IPS-NIHi11 (cell line): ENCODE measurements around the gene ZNF169.
"Not testable (repeated sequence)": the region's sequence is repeated elsewhere in the genome, so short reads cannot be mapped to it uniquely, and the experiment has no call there.

ENCODE experiments used
- DNase-seq: peaks from one replicate; pipeline ENCODE4 v3.0.0; 2012; ENCODE audit warnings: mixed read lengths, low spot score

The ZNF169 gene

DNA sequence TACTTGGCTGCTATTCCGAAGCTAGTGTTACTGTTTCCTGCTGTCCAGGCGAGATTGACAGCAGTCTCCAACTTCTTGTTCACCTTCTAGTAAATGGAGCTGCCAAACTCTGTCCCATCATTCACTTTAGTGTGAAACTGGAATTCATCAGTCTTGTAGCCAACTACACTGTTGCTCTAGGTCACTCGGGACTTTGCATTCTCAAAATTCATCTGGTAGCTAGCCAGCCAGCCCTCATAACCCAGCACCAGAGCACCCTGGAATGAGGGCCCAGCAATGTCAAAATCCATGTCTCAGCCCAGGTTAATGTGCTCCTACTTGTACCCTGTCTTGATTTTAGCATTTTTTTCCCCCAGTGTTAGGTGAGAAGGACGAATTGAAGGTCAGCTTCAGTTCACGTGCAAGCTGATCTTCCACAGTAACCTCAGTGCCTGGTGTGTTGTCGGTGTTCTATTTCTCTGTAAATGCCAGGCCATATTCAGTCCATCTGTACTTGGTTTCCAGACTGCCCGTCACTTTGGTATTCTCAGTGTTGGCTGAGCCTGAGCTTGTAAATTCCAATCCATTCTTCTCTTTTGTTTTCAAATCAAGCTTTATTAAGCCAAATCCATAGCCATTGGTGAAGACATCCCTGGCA lies 28.9 kb downstream of the ZNF169 start:
- DNase-seq: no peak

DNA sequence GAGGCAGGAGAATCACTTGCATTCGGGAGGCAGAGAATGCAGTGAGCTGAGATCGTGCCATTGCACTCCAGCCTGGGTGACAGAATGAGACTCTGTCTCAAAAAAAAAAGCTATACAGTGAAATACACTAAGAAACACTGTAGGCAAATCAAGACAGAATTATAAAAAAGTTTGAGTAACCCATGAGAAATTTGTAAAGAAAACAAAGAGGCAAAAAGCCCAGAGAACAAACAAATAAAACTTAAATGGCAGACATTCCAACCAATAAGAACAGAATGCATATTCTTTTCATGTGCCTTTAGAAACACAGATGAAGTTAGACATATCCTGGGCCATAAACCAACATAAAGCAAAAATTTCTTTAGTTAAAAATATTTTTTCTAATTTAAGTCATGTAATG lies 30.6 kb downstream of the ZNF169 start:
- DNase-seq: no peak

DNA sequence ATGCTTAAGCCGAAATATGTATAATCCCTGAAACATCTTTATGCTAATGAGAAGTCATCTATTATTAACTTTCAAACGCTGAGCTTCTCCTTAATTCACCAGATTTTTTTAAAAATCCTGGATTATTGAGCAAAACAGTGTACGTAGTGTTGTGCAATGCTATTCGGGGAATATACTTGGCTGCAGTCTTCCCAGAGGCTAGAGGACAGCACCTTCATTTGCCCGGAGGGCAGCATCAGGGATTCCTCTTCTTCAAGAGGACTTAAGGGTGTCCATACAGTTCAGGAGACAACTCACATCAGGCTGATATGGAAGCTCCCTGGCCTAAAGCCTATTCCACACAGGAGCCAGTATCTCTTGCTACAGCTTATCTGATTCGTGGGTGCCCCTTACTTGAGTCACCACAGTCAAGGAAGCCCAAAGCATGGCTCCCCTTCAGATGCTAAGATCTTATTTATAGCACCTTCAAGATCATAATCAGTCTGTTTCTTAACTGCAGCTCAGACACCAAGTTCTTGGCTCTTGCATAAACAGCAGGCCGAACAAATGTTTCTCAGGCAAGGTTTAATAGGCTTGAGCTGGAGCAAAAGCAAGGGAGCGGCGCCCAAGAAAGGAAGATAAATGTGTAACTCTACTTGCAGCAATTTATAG lies 40.0 kb downstream of the ZNF169 start:
- no peak for DNase-seq

DNA sequence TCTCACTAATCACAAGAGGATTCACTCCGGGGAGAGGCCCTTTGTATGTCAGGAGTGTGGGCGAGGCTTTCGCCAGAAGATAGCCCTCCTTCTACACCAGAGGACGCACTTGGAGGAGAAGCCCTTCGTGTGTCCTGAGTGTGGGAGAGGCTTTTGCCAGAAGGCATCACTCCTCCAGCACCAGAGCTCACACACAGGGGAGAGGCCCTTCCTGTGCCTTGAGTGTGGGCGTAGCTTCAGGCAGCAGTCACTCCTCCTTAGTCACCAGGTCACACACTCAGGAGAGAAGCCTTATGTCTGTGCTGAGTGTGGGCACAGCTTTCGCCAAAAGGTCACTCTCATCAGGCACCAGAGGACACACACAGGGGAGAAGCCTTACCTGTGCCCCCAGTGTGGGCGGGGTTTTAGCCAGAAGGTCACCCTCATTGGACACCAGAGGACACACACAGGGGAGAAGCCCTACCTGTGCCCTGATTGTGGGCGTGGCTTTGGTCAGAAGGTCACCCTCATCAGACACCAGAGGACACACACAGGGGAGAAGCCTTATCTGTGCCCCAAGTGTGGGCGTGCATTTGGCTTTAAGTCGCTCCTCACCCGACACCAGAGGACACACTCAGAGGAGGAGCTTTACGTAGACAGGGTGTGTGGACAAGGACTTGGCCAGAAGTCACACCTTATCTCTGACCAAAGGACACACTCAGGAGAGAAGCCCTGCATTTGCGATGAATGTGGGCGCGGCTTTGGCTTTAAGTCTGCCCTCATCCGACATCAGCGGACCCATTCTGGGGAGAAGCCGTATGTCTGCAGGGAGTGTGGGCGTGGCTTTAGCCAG lies 41.6 kb downstream of the ZNF169 start:
- no peak for DNase-seq

DNA sequence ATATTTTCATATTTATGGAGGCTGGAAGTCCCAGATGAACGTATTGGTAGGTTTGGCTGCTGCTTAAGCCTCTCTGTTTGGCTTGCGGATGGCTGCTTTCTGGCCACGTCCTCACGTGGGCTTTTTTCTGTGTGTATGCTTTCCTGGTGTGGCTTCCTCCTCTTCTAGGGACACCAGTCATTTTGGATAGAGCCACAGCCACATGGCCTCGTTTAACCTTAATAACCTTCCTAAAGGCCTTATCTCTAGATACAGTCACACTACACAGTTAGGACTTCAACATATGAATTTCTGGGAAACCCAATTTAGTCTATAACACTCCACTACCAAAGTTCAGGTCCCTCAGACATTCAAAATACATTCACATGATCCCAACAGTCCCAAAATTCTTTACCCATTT lies 42.5 kb downstream of the ZNF169 start:
- DNase-seq: no peak

DNA sequence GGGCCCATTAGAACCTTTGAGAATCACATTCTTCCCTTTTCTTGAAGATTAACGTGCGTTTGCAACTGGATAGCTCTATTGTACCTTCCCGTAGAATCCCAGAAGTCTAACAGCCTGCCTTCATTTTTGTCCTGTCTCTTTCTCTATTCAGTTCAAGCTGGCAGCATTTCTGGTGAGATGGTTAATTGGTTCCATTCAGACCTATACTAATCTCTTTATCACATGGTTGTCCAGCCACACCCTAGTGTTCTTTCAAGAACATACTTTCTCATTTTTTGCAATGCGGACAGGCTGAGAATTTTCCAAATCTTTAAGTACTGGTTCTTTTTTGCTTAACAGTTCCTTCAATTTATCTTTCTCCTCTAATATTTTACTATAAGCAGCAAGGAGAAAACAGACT lies 43.3 kb downstream of the ZNF169 start:
- DNase-seq: no peak

DNA sequence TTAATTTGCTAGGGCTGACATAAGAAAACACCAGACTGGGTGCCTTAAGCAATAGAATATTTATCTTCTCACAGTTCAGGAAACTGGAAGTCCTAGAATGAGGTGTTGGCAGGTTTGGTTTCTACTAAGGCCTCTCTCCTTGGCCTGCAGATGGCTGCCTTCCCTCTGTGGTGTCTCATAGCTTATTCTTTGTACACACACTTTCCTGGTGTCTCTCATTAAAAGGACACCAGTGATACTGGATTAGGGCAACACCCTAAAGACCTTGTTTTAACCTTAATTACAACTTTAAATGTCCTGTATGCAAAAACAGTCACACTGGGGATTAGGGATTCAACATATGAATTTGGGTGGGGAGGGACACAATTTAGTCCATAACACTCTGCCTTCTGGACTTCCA lies 44.2 kb downstream of the ZNF169 start:
- no peak for DNase-seq

DNA sequence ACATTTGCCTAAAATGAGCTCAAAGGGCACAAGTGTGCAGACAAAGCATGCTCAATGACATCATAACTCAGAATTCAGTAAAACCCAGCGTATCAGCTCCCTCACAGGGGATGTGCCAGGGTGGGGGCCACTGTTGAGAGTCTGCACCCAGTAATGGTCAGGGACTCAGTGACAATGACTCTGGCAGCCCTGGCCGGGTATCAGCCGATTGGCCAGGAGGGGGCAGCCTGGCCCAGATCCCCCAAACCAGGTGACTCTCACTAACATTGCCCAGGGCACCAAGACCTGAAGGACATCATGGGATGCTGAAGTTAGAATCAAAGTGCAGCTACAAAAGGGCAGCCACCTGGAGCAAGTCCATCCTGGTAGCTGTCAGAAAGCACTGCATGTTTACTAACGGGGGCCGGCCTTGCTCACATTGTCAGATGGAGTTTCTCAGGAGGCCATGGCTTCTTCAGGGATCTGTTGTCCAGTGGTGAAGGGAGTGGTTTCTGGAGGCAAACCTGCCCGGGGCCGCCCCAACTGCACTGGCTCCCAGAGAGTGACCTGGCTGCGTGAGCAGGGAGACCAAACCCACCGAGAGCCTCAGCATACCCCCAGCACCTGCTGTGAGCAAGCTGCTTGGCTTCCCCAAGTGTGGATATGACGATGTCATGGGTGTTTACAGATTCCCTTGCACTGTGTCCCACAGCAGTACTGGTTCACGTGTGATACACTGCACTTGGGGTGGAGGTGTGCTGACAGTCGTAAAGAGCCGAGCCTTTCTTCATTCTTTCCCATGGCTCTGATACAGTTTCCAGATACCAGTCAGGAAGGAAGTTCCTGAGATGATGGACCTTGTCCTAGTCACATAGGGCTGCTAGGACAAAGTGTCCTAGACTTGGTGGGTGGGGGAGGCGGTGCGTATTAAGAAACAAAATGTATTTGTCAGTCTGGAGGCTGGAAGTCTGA lies 56.2 kb downstream of the ZNF169 start:
- DNase-seq: not testable (repeated sequence)

DNA sequence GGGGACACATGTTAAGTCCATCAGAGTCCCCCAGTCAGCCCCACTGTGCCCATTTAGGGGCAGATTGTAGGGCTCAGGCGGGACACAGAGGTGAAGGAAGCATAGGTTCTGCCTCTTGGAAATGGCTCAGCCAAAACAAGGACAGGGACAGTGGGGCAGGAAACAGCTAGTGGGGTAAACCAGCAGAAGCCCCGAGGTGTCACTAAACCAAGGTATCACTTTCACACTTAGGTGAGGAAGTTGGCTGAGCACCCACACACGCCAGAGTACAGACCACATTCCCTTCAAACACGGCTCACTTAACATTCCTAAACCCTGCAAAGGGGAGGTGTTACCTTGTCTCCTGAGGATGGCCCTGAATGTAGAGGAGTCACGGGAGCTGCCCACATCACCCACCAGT lies 57.1 kb downstream of the ZNF169 start:
- DNase-seq: not testable (repeated sequence)

DNA sequence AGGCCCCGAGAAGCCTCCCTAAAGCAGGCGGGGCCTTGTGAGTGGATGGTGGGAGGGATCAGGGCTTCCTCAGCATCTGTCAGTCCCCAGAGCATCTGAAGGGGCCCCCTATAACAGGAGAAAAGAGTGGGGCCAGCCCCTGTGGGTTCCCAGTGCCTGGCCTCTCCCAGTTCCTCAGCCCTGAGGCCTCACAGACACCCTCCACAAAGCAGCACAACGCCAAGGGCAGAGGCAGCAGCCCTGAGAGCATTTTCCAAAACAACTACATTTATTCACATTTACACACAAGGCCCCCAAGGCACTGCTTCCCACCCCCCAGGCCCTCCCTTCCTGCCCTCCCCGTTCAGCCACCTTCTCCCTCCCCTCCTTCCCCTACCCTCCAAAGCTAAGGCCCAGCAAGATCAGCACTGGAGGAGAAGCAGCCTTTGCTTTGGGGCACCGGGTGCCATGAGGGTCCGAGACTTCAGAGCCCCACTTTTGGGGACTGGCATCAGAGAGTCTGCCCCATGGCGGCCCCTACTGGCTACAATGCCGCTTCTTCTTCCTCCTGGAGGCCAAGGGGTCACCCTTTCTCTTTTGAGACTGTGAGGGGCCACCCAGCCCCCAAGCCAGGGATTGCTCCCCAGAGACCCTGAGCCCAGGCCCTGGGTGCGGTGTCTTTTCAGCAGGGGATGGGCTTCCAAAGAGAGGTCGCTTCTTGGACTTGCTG lies 59.0 kb downstream of the ZNF169 start:
- DNase-seq: not testable (repeated sequence)

DNA sequence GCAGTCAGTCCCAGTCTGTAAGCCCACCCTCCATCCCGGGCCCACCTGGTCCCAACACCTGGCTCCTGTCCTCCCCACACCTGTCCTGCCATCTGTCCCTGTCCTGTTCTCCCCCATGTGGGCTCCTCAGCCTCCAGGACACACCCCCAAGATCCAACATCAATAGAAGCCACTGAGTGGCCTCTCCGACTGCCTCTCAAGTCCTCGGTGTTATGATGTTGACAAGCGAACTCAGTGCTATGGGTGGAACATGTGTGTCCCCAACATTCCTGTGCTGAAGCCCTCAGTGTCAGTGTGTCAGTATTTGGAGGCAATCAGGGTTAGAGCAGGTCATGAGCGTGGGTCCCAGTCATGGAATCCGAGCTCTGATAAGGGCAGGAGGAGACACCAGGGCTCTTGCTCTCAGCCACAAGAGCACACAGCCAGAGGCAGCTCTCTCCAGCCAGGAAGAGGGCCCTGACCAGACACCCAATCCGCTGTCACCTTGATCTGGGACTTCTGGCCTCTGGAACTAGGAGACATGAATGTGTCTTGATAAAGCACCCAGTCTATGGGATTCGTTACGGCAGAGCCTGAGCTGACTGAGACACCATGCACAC lies 63.3 kb downstream of the ZNF169 start:
- not testable (repeated sequence) for DNase-seq

DNA sequence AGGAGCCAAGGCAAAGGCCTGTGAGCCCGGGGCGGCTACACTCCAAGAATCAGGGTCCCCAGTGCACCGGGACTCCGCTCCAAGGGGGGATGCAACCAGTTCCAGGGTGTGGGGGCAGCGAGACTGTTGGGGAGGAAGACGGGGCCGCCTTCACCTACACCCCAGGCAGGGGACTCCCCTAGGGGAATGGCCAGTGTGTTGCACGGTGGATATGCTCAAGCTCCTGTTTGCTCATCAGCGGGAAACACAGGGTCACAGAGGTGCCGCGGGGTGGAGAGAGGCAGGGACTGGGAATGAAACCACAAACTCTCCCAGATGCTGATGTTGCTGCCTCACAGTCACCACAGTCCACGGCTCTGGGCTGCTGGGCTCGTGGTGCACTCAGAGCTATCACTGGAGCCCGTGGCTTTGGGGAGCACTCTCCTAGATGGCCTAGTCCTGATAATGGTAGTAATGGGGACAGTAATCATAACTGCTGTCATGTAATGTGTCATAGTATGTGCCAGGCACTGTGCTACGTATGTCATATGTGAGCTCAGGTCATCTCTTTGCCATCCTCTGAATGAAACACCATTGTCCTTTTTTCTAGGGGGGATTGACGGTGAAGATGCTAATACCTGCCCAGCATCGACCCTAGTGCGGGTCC lies 64.2 kb downstream of the ZNF169 start:
- not testable (repeated sequence) for DNase-seq

DNA sequence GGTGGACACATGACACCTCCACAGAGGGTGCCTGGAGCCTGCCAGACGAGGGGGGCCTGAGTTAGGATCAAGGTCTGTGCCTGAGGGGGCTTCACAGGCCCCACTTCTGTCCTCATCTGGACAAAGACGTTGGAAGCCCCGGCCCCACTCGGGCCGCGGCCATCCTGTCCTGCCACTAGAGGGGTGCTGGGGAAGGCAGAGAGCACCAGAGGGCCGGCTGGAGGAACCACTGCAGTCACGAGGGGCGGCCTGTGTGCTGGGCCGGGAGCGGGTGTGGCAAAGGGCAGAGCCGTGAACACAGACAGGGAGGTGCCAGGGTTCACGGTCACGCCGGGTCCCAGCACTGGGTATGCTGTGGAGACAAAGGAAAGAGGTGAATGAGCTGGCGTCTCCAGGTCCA lies 66.5 kb downstream of the ZNF169 start:
- DNase-seq: not testable (repeated sequence)

DNA sequence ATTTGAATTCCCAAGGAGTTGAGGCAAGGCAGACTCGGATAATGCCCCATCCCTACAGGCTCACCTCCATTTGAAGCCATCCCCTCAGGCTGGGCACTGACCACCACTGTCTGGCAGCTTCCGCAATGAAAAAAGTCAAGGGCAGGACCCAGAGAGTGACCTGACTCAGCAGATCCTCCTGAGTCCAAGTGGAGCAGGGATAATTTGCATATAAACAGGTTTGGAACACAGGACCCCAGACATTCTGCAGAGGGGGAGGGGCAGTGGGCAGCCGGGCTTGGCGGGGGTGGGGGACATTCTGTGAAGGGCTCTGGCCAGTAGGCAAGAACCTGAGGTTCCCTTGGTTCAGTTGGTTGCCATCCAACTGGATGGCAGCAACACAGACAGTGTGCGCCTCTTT lies 69.4 kb downstream of the ZNF169 start, which contains the start of gene NUTM2F:
Gene NUTM2F, minus strand, starts transcription at position 101 of the 400 bp plus-strand sequence. Its CDS starts 21 bp downstream, at position 80.
- not testable (repeated sequence) for DNase-seq

DNA sequence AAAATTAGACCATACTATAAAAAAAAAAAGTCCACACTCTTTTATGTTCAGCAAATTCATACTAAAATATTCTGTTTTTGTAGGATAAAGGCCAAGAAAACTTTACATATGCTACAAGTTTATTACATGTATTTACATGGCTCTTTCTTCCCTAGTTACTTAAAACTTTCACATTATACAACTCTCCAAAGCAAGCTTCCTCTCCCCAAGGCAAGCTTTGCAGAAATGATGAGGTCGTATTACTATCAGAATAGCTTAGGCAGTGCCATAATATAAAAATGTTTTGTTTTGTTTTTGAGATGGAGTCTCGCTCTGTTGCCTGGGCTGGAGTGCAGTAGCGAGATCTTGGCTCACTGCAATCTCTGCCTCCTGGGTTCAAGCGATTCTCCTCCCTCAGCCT lies 77.3 kb downstream of the ZNF169 start:
- DNase-seq: not testable (repeated sequence)

DNA sequence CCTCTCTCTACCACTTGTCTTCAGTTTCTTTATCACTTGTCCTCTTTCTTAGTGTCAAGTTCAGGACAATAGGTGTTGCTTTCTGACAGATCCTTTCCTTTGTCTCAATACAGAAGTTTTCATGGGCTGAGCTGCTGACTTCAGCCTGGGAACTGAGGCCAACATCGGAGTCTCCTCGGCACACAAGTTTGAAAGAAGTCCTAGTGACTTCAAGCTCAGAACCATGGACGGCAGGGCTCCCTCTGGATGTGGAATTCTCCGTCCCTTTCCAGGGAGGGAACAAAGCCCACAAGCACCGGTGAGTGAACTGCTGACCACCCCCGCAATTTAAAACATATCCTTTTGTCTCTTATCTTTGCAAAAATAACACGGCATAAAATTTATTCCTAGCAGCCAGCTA lies 79.6 kb downstream of the ZNF169 start:
- not testable (repeated sequence) for DNase-seq

DNA sequence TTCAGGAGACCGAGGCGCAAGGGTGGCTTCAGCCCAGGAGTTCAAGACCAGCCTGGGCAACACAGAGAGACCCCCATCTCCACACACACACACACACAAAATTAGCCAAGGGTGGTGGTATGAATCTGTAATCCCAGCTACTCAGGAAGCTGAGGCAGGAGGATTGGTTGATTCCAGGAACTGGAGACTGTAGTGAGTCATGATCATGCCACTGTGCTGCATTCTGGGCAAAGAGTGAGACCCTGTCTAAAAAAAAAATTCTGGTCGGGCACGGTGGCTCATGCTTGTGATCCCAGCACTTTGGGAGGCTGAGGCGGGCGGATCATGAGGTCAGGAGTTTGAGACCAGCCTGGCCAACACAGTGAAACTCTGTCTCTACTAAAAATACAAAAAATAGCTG lies 80.6 kb downstream of the ZNF169 start:
- DNase-seq: not testable (repeated sequence)

DNA sequence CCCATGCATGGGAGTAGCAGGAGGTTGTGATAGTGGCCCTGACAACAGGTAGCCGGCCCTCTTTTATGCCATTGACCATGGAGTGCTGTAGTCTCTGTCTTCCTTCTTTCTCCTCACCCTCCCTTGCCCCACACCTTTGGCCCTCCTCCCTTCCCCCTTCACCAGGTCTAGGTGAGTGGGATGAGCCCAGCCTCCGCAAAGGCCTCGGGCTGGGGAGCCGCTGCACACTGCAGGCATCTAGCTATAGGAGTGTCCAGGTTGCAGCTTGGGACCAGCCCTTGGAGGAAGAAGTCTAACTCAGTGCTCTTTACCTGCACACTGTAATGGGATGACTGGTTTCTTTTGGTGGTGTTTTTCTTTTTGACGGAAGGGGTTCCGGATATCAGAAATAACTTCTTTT lies 81.7 kb downstream of the ZNF169 start:
- DNase-seq: not testable (repeated sequence)

DNA sequence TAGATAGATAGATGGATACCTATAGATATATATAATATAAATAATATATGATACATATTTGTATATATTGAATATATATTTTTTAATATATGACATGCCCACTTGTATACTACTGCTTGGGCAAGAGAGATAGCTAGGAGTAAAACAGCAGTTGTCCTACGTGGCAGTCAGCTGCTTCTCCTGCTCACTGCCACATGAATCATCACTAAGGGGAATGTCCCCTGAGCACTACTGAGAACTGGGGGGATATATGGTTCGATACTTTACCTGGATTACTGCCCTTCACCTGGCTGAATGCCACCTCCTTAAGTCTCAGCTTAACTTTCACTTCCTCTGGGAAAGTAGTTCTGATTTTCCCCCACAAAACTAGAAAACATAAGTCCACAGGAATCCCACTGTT lies 82.6 kb downstream of the ZNF169 start:
- DNase-seq: not testable (repeated sequence)

DNA sequence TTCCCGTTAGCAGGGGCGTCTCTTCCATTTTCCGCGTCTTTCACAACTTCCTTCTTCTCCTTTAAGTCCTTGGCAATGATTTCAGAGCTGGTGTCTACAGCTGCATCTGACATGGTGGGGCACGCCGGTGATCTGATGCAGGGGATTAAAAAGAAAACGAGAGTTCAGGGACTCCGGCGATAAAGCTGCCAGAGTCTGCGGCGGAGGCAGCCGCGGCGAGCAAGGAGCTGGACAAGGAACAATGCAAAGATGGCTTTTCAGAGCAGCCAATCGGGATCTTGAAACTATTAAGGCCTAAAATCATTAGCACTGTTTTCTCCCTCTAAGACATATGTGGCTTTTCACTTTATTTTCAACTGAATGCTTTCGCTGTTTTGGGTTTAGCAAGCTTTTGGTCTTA lies 88.4 kb downstream of the ZNF169 start:
- not testable (repeated sequence) for DNase-seq
